Right lobe of liver (tissue), 4 donors: ENCODE data around the gene SSC5D.

Experiments used
- CTCF ChIP-seq, 4 donors: fragments of 200-600 bp in 3 of 4; fragments of 450-650 bp in 1 of 4; IDR thresholded peaks; one replicate each; pipeline versions ENCODE4 v1.5.1 to v1.8.0; 2016 to 2022; ENCODE audit warnings: antibody characterized with exemption in 4 of 4, mild to moderate bottlenecking in 2 of 4
- POLR2A ChIP-seq: fragments of 450-650 bp; IDR thresholded peaks from one replicate; pipeline ENCODE4 v1.6.1; 2017; ENCODE audit warnings: antibody characterized with exemption, mild to moderate bottlenecking
- donor health status: DM: no; HTN: no; CAD: no.
- donor health status: DM: no; HTN: no; CAD: no.
- donor health status: DM: no; HTN: yes; CAD: no.

- TF ChIP-seq CTCF (IDR thresholded peaks at IDR 0.05) (no peak), POLR2A (no peak)
Observed at GRCh38 chr19:55489711-55490477, 1.7 kb downstream of the SSC5D start.
